ENCODE data around the gene ARHGEF3. TPM values are rescaled to one million over a fixed set of nuclear protein-coding genes. Genes with fewer than 3 reads are reported as not detected.

The ARHGEF3 gene
- total RNA-seq, 4 donors from 2014 or later, result 13.0 to 21.9 (median 13.8) TPM

- no peaks in the 10 kb centered on the region for H3K27me3 ChIP-seq
- no peak for TF ChIP-seq EP300 (IDR thresholded peaks at IDR 0.05)
- TF ChIP-seq, protein P1, sequence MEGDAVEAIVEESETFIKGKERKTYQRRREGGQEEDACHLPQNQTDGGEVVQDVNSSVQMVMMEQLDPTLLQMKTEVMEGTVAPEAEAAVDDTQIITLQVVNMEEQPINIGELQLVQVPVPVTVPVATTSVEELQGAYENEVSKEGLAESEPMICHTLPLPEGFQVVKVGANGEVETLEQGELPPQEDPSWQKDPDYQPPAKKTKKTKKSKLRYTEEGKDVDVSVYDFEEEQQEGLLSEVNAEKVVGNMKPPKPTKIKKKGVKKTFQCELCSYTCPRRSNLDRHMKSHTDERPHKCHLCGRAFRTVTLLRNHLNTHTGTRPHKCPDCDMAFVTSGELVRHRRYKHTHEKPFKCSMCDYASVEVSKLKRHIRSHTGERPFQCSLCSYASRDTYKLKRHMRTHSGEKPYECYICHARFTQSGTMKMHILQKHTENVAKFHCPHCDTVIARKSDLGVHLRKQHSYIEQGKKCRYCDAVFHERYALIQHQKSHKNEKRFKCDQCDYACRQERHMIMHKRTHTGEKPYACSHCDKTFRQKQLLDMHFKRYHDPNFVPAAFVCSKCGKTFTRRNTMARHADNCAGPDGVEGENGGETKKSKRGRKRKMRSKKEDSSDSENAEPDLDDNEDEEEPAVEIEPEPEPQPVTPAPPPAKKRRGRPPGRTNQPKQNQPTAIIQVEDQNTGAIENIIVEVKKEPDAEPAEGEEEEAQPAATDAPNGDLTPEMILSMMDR (IDR thresholded peaks at IDR 0.05), result no peak
- no peak for TF ChIP-seq POLR2A (IDR thresholded peaks at IDR 0.05)
- no peaks in the 10 kb centered on the region for H3K36me3 ChIP-seq
- no peak overlapping the region for H3K27ac ChIP-seq
- WGBS, 2 donors, result 60 to 64% methylated on average over 6 of the region's 6 CpGs
- no peak overlapping the region for H3K4me3 ChIP-seq
- no peaks in the 10 kb centered on the region for H3K9me3 ChIP-seq
- DNase-seq (ENCODE audit: low spot score in 2 of 2), result no peak
- no peaks in the 10 kb centered on the region for H3K4me1 ChIP-seq
Observed at GRCh38 chr3:56835650-56836227, 34.0 kb upstream of the ARHGEF3 start.

GRCh38 chr3:56833536-56833935 is 31.8 kb upstream of the ARHGEF3 start:
- TF ChIP-seq, protein P1 (IDR thresholded peaks at IDR 0.05), result no peak
- TF ChIP-seq POLR2A (IDR thresholded peaks at IDR 0.05) (no peak), EP300 (IDR thresholded peaks at IDR 0.05) (no peak)
- no peaks in the 10 kb centered on the region for H3K9me3 ChIP-seq
- no peaks in the 10 kb centered on the region for H3K4me1 ChIP-seq
- DNase-seq (ENCODE audit: low spot score in 2 of 2), result no peak
- WGBS, 2 donors, result 79 to 84% methylated on average over 2 of the region's 2 CpGs
- H3K36me3 ChIP-seq, result no peaks in the 10 kb centered on the region
- no peak overlapping the region for H3K27ac ChIP-seq
- no peak overlapping the region for H3K4me3 ChIP-seq
- H3K27me3 ChIP-seq, result no peaks in the 10 kb centered on the region

DNA sequence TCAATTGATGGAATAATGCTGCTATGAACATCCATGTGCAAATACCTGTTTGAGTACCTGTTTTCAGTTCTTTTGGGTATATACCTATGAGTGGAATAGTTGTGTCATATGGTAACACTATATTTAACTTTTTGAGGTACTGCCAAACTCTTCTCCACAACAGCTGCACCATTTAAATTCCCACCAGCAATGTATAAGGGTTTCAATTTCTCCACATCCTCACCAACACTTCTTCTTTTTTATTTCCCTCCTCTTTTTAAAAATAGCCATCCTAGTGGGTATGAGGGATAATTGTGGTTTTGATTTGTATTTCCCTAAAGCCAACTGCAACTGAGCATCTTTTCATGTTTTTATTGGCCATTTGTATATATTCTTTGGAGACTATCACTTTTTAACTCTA is 31.3 kb upstream of the ARHGEF3 start:
- no peak for TF ChIP-seq POLR2A (IDR thresholded peaks at IDR 0.05)
- no peak for TF ChIP-seq EP300 (IDR thresholded peaks at IDR 0.05)
- TF ChIP-seq, protein P1 (IDR thresholded peaks at IDR 0.05), result no peak
- Histone ChIP-seq H3K4me3 (no peak overlapping the region), H3K27me3 (no peaks in the 10 kb centered on the region), H3K4me1 (no peaks in the 10 kb centered on the region), H3K36me3 (no peaks in the 10 kb centered on the region), H3K9me3 (no peaks in the 10 kb centered on the region), H3K27ac (no peak overlapping the region)
- DNase-seq (ENCODE audit: low spot score in 2 of 2), result no peak

DNA sequence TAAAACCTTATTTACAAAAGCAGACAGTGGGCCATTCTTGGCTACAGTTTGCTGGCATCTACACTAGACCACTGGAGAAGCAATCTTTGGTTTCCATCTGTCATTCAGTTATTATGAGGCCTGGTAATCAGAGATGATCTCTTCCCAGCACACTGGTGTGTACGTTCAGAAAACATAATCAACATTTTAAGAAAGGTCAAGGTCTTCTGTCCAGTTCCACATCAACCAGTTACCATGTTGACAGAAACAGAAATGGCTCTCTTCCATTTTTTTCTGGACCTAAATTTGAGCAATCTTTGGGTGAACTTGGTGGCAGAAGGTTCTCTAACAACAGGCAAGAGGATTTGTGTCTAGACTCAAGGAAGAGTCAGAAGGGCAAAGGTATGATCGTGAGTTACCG is 29.8 kb upstream of the ARHGEF3 start:
- no peaks in the 10 kb centered on the region for H3K27me3 ChIP-seq

DNA sequence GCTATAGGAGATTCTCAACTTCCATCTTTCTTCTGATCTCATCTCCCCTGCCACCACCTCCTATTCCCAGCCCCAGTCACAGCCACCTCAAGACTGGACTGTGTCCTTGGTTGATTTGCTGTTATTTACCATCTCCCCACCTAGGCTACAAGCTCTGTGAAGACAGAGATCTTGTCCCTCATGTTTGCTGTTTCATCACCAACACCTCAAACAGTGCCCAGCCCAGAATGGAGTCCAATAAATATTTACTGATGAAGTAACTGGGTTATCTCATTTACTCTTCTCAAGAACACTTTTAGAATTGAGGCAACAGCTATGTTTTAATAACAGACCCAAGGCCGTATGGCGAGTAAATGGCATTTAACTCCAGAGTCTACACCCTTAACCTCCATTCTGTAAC is 29.1 kb upstream of the ARHGEF3 start:
- WGBS, 2 donors, result 95% methylated on average over 2 of the region's 2 CpGs
- no peaks in the 10 kb centered on the region for H3K36me3 ChIP-seq
- TF ChIP-seq, protein P1 (IDR thresholded peaks at IDR 0.05), result no peak
- TF ChIP-seq EP300 (IDR thresholded peaks at IDR 0.05) (no peak), POLR2A (IDR thresholded peaks at IDR 0.05) (no peak)
- no peaks in the 10 kb centered on the region for H3K9me3 ChIP-seq
- H3K27ac ChIP-seq, result no peak overlapping the region
- DNase-seq (ENCODE audit: low spot score in 2 of 2), result no peak
- H3K4me1 ChIP-seq, result peaks cover 0 to 2% (median 0%) of the 10 kb centered on the region in 4 donors
- no peak overlapping the region for H3K4me3 ChIP-seq
- no peaks in the 10 kb centered on the region for H3K27me3 ChIP-seq

More for the DNA sequence above, 29.8 kb upstream of the ARHGEF3 start:
- 80 to 83% methylated on average over 3 of the region's 3 CpGs for WGBS, 2 donors
- no peaks in the 10 kb centered on the region for H3K9me3 ChIP-seq
- TF ChIP-seq EP300 (IDR thresholded peaks at IDR 0.05) (no peak), POLR2A (IDR thresholded peaks at IDR 0.05) (no peak)
- TF ChIP-seq, protein P1 (IDR thresholded peaks at IDR 0.05), result no peak
- no peaks in the 10 kb centered on the region for H3K4me1 ChIP-seq
- H3K27ac ChIP-seq, result no peak overlapping the region
- DNase-seq (ENCODE audit: low spot score in 2 of 2), result no peak
- H3K36me3 ChIP-seq, result no peaks in the 10 kb centered on the region
- no peak overlapping the region for H3K4me3 ChIP-seq
